GM19324 (cell line): ENCODE data around the gene CFAP92.

Experiments
- ATAC-seq: cut with Tn5 transposase; IDR thresholded peaks from one replicate; pipeline ENCODE4 v1.9.1; 2021; ENCODE audit warnings: mild to moderate bottlenecking, moderate library complexity; ENCODE audit not compliant: unreplicated experiment, low FRiP score

CFAP92 gene

DNA sequence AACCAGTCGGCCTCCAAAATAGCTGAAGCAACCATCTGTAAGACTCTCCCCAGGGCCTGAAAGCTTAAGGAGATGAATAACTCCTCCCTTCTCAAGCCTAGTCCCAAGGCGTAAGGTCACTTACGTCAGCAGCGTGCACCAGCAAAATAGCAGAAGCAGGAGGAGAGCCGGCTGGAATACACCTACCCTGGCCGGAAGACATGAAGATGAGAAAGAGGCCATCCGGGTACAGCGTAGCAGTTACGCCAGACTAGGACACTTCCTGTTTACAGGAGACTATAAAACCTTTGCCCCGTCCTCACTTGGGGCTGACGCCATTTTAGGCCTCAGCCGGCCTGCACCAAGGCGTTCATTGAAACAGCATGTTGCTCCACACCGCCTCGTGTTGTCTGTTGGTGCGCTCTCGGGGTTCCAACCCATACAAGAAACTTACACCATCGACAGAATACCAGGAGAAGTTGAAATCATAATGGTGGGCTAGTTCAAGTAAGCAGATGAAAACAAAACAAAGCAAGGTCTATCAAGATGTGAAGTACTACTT is 2.5 kb downstream of the CFAP92 start:
- ATAC-seq, result no peak

DNA sequence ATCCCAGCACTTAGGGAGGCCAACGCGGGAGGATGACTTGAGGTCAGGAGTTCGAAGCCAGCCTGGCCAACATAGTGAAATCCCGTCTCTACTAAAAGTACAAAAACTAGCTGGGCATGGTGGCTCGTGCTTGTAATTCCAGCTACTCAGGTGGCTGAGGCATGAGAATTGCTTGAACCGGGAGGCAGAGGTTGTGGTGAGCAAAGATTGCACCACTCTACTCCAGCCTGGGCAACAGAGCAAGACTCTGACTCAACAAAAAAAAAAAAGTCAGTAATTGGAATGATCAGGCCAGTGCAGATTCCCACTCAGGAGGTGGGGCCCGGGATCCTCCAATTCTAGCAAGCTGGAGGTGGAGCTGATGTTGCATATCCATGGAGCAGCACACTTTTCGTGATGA is 5.6 kb downstream of the CFAP92 start:
- ATAC-seq, result no peak

DNA sequence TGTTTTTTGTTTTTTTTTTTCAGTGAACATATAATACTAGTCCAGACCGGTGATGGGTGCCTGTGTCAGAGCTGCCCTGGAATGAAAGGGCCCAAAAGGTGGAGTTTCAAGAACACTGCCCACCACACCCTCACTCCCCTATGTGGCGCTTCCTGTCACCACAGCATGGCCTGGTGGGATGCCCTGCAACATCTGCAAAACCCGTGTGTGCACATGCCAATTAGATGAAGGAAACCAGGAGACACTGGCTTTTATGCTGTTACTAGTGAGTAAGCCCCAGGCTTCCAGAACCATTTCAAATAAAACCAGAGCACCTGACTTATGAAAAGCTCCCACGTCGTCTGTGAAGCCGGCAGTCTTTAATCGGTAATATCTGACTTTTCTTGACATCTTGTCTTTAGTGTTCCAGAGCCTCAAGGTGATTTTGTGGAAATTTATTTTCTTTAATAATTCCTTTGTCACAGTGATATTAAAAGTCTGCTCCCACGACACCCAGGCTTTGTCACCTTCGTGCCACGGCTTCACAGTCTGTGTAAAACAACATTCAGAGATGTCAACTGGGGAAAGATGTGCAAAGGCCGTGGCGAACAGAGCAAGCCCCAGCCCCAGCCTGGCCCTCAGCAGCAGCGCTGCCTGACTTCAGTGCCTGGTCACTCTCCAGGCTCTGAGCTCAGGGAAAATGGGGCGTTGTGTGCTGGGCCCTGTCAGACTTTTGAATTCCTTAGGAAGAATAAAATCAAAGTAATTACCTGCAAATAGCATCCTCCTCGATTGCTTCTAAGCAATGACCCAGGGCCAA is 6.4 kb downstream of the CFAP92 start:
- ATAC-seq, result no peak

DNA sequence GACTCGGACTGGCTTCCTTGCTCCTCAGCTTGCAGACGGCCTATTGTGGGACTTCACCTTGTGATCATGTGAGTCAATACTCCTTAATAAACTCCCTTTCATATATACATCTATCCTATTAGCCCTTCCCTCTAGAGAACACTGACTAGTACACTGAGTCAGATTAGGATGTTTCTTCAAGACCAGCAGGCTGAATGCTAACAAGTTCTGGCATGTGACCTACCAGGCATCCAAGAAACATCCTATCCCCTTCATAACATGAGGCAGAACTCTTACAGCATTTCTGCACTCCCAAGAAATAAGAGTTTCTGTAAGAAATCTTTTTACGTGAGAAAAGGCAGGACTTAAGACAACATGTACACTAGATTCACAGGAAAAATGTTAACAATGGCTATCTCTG is 9.3 kb downstream of the CFAP92 start:
- ATAC-seq, result no peak

DNA sequence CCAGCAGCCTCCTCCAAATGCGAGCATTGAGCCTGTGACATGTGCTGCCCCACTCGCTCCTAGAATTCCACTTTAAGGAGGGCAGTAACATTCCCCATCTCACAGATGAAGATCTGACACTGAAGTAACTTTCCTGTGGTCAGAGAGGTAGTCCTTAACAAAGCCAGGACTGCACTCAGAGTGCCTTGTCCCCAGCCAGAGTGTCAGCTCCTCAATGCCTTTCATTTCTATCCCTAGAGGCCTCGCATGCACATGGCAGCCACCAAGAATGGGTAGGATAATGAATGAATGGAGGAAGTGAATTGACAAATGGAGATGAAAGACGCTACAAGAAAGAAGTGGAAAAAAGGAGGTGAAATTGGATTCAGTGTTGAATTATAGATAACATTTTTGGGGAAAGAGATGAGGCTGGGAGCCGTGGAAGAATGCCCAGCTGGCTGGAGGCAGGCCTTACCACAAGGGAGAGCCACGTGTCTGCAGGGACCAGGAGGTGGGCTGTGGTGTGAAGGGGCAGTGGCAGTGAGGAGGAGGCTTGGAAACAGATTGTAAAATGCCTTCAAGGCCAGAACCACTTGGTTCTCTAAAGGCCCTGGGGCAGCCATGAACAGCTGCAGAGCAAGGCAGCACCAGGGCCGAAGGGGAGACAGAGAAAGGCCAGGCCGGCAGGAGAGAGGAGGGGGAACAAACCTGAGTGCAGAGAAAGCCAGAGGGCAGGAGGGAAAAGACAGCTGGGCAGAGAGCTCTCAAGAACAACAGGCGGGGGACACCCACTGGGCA is 10.4 kb downstream of the CFAP92 start:
- ATAC-seq, result no peak

DNA sequence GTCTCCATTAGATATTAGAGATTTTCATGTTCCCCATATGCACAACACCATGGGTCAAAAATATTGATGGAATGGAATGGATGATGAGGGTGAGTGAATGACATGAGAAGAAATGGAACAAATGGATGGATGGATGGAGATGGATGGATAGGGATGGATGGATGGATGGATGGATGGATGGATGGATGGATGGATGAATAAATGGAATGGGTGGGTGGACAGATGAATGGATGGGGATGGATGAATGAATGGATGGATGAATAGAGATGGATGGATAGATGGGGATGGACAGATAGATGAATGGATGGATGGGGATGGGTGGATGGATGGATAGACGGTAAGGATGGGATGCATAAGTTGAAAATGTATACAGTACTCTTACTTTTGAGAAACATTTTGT is 18.6 kb downstream of the CFAP92 start:
- no peak for ATAC-seq

DNA sequence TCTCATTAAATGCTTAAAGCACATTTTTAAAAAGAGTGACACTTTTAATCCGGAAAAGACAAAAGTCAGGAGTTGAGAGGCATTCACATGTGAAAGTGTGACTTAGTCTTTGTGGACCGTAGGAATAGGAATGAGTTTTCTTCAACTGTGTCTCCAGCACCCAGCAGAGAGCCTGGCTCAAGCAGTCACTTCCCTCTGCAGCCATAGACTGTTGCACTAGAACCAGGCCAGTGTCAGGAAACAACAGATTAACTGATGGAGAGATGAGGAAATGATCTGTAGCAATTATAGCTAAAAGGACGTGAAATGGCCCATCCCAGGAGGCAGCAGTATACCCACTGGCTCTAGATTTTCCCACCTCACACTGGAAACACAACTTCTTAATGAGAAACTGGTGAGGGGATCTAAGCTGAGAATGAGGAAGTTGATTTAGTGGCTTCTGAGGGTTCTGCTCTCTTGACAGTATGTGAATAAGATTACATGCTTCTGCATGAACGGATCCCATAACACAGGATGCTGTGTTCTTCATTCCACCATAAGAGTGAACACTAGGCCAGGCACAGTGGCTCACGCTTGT is 19.8 kb downstream of the CFAP92 start:
- no peak for ATAC-seq

DNA sequence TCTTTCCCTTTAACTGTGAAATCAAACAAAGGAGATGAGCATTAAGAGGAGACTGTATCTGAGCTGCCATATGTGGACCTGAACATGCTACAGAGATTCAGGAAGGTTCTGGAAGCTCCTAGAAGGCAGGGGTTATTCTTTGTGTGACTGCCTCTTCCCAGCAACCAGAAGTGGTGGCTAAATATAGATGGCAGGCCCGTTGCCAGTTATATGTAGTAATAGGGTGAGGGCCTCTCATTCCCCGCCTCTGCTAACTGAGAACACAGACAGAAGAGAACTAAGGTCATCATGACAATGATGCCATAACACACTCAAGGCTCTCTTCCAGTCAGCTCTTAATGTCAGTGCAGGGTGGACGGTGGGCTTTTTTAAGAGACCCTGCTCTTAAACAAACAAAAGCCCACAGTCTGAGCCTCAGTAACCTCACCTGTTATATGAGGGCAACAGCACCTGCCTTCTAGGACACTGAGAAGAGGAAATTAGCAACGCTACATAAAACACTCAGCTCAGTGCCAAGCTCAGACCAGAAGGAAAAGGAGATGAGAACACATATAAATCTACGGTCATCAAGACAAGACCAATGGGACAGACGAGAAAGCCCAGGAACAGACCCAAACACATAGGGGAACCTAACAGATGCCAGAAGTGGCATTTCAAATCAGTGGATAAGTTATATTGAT is 22.3 kb downstream of the CFAP92 start:
- no peak for ATAC-seq

DNA sequence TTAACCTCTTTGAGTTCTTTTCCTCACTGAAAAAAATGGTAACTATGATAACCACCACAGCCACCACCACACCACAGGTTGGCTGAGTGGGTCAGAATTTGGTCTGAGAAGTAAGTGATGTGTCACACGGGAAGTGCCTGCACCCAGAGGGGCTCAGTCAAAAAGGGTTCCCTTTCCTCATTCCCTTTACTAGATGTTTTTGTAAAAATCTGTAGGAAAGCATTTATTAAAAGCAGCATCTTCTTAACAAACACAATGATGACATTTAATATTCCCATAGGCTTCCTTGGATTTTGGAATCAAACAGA is 23.2 kb downstream of the CFAP92 start:
- ATAC-seq, result no peak

DNA sequence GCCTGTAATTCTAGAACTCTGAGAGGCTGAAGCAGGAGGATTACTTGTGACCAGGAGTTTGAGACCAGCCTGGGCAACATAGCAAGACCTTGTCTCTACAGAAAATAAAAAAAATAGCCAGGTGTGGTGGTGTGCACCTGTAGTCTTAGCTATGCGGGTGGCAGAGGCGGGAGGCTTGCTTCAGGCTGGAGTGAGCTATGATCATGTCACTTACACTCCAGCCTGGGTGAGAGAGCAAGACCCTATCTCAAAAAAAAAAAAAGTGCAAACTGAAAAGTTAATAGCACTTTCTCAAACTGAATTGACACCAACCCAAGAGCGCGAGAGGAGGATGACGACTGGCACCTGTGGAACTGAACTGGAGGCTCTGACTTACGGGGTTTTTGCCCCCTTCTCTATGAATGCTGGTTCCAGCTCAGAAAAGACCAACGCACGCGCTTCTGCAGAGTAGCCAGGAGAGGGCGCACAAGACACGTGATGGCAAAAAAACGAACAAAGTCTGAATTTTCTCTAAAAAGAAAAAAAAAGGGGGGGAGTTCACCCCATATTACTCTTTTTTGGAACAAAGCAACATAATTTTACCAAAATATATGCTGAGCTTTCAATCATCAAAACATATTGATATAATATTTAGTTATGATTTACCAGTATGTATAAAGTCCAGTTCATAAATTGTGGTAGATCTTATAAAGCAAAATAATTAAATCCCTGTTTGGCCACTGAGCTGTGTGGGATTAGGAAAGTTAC is 23.7 kb downstream of the CFAP92 start:
- ATAC-seq, result no peak

DNA sequence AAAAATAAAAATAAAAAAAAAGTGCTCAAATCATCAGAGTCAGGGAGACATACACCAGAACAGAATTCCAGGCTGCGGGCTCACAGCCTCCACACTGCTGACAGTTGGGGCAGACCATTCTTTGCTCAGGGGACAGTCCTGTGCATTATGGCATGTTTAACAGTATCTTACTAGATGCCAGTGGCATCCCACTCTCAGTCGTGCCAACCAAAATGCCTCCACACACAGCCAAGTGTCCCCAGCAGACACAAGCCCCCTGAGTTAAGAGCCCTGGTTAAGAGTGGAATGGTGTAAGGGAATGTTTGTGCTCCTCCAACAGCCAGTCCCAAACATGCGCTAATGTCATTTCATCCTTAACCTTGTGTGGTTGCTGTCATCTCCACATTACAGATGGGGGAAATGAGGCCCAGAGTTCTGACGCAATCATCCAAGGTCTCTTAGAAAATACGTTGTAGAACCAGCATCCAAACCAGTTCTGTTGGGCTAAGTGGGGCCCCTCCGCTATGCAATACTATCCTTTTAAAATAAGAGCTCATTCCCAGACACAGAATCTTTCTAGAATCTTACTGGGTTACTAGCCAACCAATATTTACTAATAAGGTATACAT is 26.0 kb downstream of the CFAP92 start:
- no peak for ATAC-seq

DNA sequence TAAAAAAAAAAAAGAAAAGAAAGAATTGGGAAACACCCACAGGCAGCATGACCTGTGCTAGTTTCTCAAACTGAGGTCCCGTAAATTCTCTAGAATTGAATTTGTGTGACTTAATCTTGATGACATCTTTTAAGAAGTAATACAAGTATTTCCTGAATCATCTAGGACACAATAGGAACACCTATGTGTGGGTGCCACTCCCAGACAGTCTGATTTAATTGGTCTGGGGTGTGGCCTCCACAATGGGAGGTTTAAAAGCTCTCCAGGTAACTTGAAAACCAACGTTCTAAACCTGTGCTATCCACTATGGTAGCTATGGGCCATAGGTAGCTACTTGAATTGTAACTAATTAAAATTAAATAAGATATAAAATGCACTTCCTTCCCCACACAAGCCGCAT is 28.1 kb downstream of the CFAP92 start:
- ATAC-seq, result no peak

DNA sequence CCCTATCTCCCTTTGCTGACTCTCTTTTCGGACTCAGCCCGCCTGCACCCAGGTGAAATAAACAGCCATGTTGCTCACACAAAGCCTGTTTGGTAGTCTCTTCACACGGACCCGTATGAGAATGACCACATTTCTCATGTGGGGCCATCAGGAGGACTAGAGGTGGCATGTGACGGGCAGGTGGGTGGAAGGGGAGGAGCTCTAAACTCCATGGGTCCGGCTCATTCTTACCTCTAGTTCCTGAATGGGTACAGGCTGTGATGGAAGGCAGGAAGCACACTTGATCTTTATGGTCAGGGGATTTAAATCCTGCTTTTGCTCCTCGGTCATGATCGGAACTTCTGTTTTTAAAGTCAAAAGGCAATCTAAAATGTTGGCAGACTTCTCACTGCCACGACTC is 28.6 kb downstream of the CFAP92 start:
- ATAC-seq, result no peak

DNA sequence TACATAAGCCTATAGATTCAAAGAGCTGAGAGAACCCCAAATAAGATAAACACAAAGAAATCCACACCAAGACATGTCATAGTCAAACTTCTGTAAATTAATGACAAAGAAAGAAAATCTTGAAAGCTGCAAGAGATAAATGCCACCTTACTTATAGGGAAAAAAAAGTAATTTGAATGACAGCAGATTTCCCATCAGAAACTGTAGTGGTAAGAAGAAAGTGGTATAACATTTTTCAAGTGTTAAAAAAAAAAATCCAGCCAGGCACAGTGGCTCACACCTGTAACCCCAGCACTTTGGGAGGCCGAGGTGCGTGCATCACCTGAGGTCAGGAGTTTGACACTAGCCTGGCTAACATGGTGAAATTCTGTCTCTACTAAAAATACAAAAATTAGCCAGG is 37.4 kb downstream of the CFAP92 start:
- ATAC-seq, result no peak

DNA sequence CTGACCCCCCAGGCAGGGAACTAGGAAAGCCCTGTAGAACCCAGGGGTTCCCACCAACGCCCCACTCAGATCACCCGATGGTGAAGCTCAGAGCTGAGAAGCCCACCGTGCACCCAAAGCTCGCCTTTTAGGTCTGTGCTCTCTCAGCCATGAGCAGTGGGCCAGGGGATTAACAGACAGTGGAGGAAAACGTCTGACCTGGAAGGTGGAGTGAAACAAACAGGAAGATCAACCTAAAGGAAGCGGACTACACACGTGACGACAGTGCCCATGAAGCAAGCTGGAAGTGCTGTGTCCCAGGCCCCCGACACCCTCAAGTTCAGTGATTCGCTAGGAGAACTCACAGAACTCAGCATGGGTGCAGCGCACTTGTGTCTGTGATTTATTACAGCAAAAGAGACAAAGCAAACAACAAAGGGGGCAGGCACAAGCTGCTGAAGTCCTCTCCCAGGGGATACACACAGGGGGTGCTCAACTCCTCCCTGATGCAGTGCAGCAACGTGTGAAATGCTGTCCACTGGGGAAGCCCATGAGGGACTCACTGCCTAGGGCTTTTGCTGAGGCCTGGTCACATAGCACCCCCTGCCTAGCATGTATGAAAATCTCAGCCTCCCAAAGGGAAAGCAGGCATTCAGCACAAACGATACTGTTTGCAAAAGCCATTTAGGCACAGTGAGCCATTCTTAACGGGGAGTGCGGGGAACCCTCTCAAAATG is 43.5 kb downstream of the CFAP92 start:
- no peak for ATAC-seq

DNA sequence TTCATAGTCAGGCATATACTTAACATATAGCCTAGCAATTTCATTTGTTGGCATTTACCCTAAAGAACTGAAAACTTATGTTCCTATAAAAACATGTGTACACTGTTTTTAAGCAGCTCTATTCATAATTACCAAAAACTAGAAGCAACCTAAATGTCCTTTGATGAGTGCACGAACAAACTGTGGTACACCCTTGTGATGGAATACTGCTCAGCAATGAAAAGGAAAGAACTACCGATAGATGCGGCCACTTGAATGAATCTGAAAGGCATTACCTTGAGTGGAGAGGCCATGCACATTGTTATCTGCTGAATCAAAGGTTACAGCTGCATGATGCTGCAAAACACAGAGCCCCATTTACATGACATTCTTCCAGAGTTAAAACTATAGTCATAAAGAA is 44.7 kb downstream of the CFAP92 start:
- no peak for ATAC-seq

DNA sequence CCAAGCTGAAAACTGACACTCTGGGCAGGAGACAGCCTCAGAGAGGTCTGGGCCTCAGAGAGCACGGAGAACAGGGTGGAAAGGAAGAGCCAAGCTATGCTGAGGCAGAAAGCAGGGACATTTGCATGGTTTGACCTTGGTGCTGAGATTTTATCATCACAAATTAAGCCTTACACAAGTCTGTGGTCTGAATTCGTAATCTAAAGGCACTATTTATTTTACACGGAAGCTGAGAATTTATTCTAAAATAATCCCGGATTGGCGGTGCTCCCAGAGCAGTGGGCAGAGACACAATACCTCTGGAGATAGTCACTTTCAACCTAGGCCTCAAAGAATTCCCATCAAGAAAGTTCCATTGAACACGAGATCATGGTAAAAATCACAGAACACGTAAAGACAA is 47.5 kb downstream of the CFAP92 start:
- no peak for ATAC-seq

DNA sequence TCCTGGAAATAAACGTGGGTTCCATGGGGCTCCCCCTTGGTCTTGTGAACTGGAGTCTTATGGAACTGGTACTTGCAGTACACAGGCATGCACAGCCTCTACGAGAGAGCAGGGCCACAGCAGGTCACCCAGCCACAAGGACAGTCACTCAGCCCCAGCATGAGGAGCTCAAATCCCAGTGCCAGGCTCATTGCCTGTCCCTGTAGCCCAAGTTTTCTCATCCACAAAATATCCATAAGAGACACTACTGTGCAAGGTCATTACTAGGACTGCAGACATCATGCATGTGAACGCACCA is 48.0 kb downstream of the CFAP92 start:
- no peak for ATAC-seq

DNA sequence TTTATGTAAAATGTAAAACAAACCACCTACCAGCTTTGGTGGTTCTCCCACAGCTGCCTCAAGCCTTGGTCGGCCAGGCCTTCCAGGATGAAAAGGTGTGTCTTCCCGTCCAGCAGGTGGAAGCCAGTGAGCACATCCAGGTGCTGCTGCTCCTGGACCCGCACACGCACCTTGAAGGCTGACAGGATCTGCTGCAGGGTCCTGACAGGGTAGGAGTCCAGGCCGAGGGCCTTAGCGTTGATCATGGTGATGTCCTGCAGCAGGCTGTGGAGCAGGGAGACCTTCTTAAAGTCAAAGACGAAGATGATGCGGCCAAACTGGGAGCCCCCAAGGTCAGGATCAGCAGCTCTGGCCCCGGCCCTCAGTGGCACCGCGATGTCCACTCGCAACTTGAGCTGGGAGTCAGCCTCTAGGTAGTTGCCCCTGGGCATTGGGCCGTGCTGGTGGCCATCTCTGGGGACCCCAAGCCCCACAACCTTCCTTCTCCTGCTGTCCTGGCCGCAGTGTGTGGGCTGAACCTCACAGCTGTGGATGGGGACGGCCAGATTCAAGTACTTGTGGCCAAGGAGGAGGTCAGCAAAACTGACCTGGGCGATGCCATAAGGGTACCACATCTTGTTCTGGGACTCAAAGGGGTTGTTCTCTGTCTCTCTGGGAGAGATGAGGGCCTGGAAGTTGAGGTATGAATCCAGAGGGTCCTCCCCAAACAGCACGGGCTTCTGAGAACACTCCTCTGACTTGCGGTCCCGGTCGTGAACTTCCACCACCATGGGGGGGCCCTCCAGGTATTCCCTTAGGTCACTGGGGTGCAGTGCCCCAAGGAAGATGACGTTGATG is 48.6 kb downstream of the CFAP92 start:
- ATAC-seq, result no peak
